Activated naive CD4-positive, alpha-beta T cell treated with anti-CD3 and anti-CD28 coated beads, Interleukin-2, amount 10 ng/mL, durations not matched to agents 7 days and 5 days (primary cell): ENCODE data around the gene CNN2.

Source experiments
- CTCF ChIA-PET: fragments of 350-600 bp; sonication (Branson Sonifier 250); formaldehyde crosslinking; loops from one replicate; lab custom pipeline; 2021; ENCODE audit warnings: antibody characterized with exemption; lab: Charles Lee
- DNase-seq: peaks from one replicate; pipeline ENCODE4 v3.0.0-alpha.2; 2020
- H3K27ac Mint-ChIP-seq: one replicate; pipeline ENCODE4 v1.8.0; 2021; ENCODE audit warnings: mild to moderate bottlenecking, moderate library complexity, mixed read lengths
- H3K27me3 Mint-ChIP-seq: one replicate; pipeline ENCODE4 v1.8.0; 2021; ENCODE audit warnings: mild to moderate bottlenecking, mixed read lengths
- H3K36me3 Mint-ChIP-seq: one replicate; pipeline ENCODE4 v1.8.0; 2021; ENCODE audit warnings: mixed read lengths
- H3K4me1 Mint-ChIP-seq: one replicate; pipeline ENCODE4 v1.8.0; 2021; ENCODE audit warnings: mixed read lengths
- H3K4me3 Mint-ChIP-seq: one replicate; pipeline ENCODE4 v1.8.0; 2021; ENCODE audit warnings: mild to moderate bottlenecking, moderate library complexity, mixed read lengths
- H3K9me3 Mint-ChIP-seq: one replicate; pipeline ENCODE4 v1.8.0; 2021; ENCODE audit warnings: mixed read lengths

CNN2 gene

DNA sequence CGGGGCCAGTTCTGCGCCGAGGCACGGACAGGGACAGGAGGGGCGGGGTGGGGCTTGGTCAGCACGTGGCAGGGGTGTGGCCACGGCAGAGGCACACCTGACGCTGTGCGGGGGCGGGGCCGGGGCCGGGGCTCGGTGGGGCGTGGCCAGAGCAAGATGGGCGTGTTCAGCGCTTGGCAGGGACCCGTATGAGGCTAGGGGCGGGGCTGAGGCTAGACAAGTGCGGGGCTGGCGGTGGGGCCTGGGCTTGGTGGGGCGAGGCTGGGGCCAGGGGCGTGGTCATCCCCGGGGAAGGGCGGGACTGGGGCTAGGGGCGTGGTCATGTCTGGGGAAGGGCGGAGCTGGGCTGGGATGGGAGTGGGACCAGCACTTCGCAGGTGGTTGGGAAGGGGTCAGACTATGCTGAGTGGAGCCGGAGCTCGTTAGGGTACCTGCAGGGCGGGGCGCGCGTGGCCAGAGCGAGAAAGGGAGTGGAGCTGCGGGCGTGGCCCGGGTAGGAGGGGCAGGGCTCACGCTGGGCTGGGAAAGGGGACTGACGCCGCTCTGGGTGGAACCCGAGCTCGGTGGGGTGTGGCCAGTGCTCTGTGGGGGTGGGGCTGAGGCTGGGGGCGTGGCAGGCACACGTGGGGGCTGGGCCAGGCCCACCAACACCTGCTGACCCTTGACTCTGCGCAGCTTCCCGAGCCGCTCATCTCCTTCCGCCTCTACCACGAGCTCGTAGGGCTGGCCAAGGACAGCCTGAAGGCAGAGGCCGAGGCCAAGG is 55.9 kb downstream of the CNN2 start:
- Mint-ChIP-seq H3K36me3 (peaks cover 54% of the 10 kb centered on the region), H3K27ac (peak overlapping the region; percentile 81), H3K9me3 (no peaks in the 10 kb centered on the region), H3K4me1 (peaks cover 62% of the 10 kb centered on the region), H3K4me3 (peak overlapping the region; percentile 33), H3K27me3 (peaks cover 3% of the 10 kb centered on the region)
- peak; percentile 95 for DNase-seq
- CTCF ChIA-PET = interaction anchor here (0.8 to 1.3 kb wide), 2 partner anchors 15 to 31 kb away, joined by 3 read pairs; no protein-coding TSS in a partner anchor

DNA sequence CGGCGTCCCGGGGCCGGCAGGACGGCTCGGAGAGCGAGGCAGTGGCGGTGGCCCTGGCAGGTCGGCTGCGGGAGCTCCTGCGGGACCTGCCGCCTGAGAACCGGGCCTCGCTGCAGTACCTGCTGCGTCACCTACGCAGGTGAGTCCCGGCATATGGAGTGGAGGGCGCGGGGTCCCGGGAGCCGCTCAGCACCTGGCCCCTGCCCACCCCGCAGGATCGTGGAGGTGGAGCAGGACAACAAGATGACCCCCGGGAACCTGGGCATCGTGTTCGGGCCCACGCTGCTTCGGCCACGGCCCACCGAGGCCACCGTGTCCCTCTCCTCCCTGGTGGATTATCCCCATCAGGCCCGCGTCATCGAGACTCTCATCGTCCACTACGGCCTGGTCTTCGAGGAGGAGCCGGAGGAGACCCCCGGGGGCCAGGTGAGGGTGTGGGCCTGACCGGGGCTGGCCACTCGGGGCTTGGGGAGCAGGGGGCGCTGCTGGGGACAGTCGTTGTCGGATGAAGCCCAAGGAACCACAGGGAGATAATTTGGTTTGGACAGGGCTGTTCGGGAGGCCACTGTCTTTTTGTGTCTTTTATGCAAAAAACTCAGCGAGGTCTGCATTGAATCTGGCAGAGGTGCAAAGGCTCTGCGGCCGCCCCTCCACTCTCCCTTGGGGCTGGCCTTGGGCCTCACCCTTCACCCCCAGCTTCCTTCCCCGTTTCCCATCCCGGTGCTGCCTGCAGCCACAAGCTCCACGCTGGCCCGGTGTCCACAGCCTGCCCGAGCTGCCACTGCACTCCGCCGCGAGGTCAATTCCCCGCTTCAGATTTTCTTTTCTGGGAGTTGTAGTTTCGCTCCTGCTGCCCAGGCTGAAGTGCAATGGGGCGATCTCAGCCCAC is 56.8 kb downstream of the CNN2 start:
- peaks cover 53% of the 10 kb centered on the region for H3K36me3 Mint-ChIP-seq
- DNase-seq = no peak
- peak overlapping the region; percentile 42 for H3K27ac Mint-ChIP-seq
- CTCF ChIA-PET = no interaction called here
- no peak overlapping the region for H3K4me3 Mint-ChIP-seq
- peaks cover 3% of the 10 kb centered on the region for H3K27me3 Mint-ChIP-seq
- H3K9me3 Mint-ChIP-seq = no peaks in the 10 kb centered on the region
- peaks cover 70% of the 10 kb centered on the region for H3K4me1 Mint-ChIP-seq

DNA sequence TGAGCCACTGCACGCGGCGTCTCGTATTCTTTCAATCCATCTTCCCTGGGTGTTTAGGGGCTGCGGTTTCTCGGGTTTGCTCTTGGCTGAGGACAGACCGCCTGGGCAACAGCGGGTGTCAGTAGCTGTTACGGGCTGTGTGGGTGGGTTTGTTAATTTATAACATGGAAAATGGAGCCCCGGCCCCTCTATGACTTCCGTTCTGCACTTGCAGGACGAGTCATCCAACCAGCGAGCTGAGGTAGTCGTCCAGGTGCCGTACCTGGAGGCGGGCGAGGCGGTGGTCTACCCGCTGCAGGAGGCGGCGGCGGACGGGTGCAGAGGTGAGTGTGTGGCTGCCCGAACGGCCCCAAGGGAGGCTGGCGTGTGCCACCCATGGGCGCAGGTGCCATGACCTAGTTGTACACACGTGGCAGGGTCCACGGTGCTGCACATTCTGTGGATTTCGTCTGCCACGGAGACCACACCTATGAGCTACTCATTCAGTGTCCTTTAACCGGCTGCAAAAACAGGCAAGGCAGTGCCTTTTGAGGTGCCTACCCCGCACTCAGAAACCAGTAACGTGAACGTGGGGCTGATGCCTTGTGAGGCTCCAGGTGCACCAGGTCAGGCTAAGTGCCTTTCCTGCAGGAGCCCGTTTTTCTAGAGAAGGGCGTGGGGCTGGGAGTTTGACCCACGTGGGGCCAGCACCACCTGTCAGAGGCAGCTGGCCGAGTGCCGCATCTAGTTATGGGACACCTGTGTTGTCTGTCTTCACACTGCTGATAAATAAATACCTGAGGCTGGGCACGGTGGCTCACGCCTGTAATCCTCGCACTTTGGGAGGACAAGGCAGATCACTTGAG is 57.8 kb downstream of the CNN2 start:
- Mint-ChIP-seq H3K4me3 (peak overlapping the region; percentile 10), H3K9me3 (no peaks in the 10 kb centered on the region), H3K27me3 (peaks cover 8% of the 10 kb centered on the region), H3K27ac (peak overlapping the region; percentile 84), H3K36me3 (peaks cover 55% of the 10 kb centered on the region), H3K4me1 (peaks cover 79% of the 10 kb centered on the region)
- no peak for DNase-seq
- CTCF ChIA-PET = interaction anchor here (0.9 to 1.0 kb wide), 2 partner anchors 10 to 17 kb away, joined by 3 read pairs; partner anchors contain the start of gene ARHGAP45

DNA sequence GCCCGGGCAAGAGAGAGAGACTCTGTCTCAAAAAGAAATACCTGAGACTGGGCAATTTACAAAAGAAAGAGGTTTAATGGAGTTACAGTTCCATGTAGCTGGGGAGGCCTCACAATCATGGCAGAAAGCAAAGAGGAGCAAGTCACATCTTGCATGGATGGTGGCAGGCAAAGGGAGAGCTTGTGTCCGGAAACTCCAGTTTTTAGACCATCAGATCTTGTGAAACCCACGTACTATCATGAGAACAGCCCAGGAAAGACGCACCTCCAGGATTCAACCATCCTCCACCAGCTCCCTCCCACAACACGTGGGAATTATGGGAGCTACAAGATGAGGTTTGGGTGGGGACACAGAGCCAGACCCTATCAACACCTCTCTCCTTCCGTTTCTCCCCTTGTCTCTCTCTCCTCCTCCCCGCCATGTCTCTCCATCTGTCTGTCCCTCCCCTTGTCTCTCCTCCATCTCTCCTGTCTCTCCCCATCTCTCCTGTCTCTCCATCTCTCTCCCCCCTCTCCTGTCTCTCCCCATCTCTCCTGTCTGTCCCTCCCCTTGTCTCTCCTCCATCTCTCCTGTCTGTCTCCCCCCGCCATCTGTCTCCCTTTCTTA is 58.7 kb downstream of the CNN2 start:
- H3K9me3 Mint-ChIP-seq = no peaks in the 10 kb centered on the region
- H3K4me1 Mint-ChIP-seq = peaks cover 72% of the 10 kb centered on the region
- H3K27ac Mint-ChIP-seq = peak overlapping the region; percentile 84
- peaks cover 46% of the 10 kb centered on the region for H3K36me3 Mint-ChIP-seq
- peaks cover 5% of the 10 kb centered on the region for H3K27me3 Mint-ChIP-seq
- DNase-seq = no peak
- peak overlapping the region; percentile 26 for H3K4me3 Mint-ChIP-seq
- CTCF ChIA-PET = interaction anchor here (1.0 kb wide), 1 partner anchor 18 kb away, joined by 3 read pairs; the partner anchor contains the start of gene ARHGAP45

DNA sequence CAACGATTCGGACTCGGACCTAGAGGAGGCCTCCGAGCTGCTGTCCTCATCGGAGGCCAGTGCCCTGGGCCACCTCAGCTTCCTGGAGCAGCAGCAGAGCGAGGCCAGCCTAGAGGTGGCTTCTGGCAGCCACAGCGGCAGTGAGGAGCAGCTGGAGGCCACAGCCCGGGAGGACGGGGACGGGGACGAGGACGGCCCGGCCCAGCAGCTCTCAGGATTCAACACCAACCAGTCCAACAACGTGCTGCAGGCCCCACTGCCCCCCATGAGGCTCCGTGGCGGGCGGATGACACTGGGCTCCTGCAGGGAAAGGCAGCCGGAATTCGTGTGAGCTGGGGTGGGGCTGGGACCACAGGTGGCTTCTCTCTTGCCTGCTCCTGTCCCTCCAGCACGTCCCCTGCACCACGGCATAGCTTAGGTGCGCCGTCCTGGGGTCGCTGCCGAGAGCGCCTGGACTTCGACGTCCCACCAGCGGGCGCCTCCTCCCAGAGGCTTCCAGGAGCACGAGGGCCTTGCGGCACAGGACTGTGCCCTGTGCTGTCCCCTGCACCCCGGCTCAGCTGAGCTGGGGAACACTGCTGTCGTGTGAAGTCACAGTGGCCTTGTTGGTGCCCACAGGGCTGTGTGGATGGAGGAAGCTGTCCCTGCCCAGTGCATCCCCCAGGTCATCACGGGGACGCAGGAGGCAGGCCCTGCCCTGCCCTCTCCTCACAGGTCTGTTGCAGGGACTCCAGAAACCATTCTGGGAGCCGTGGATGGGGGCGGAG is 59.5 kb downstream of the CNN2 start:
- Mint-ChIP-seq H3K36me3 (peaks cover 43% of the 10 kb centered on the region), H3K9me3 (no peaks in the 10 kb centered on the region), H3K4me3 (peak overlapping the region; percentile 26), H3K27ac (peak overlapping the region; percentile 84), H3K27me3 (peaks cover 5% of the 10 kb centered on the region), H3K4me1 (peaks cover 69% of the 10 kb centered on the region)
- CTCF ChIA-PET = interaction anchor here (0.6 to 1.6 kb wide), 3 partner anchors 9 to 181 kb away, joined by 3 to 4 read pairs (median 3); no protein-coding TSS in a partner anchor
- DNase-seq = no peak

DNA sequence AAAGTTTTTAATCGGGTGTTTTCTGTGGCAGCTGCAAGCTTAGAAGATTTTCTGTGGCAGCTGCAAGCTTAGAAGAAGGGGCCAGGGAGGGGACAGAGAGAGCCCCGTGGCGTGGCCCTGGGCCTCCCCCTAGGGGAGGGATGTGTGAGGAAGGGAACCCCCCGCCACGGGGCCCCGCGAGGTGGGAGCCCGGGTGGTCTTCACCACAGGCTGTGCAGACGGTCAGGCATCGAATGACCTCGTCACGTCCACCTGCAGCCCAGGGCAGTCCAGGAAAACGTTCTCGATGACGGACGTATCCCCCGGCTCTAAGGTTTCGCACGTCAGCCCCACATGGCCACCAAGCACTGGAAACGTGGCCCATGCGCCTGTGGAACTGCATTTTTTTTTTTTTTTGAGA is 60.2 kb downstream of the CNN2 start:
- no peak overlapping the region for H3K4me3 Mint-ChIP-seq
- peaks cover 5% of the 10 kb centered on the region for H3K27me3 Mint-ChIP-seq
- peak overlapping the region; percentile 78 for H3K27ac Mint-ChIP-seq
- CTCF ChIA-PET = interaction anchor here (0.6 to 1.6 kb wide), 4 partner anchors 10 to 180 kb away, joined by 3 to 4 read pairs (median 4); no protein-coding TSS in a partner anchor
- no peak for DNase-seq
- H3K36me3 Mint-ChIP-seq = peaks cover 39% of the 10 kb centered on the region
- no peaks in the 10 kb centered on the region for H3K9me3 Mint-ChIP-seq
- H3K4me1 Mint-ChIP-seq = peaks cover 64% of the 10 kb centered on the region

DNA sequence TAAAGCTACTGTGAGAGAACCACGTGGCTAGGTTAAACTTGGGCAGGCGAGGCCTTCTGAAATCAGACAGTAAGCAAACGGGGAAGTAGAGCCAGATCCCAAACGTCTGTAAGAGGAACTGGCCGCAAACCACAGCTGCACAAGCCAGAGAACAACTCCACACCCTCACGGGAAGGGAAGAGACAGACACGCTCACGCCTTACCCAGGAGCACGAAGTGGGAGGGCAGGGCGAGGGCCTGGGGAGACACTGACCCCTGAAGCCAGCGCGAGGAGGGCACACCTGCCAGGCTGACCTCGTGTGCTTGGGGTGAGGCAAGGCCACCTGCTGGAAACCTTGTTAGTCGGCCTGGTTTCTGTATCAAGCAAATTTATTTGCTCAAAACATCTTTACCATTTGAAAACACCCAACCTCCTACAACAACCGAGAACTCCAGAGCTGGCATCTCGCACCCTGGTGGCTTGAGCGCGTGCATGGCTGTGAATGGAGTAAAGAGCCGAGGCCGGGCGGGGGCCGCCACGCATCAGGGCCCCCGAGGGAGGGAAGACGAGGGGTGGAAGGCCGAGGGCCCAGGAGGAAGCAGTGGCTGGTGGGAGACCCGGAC is 61.5 kb downstream of the CNN2 start:
- peak overlapping the region; percentile 49 for H3K4me3 Mint-ChIP-seq
- H3K9me3 Mint-ChIP-seq = no peaks in the 10 kb centered on the region
- peaks cover 5% of the 10 kb centered on the region for H3K27me3 Mint-ChIP-seq
- peaks cover 55% of the 10 kb centered on the region for H3K4me1 Mint-ChIP-seq
- peak overlapping the region; percentile 88 for H3K27ac Mint-ChIP-seq
- CTCF ChIA-PET = interaction anchor here (0.8 to 1.2 kb wide), 3 partner anchors 15 to 30 kb away, joined by 3 to 5 read pairs (median 3); no protein-coding TSS in a partner anchor
- peaks cover 34% of the 10 kb centered on the region for H3K36me3 Mint-ChIP-seq
- DNase-seq = peak; percentile 70

DNA sequence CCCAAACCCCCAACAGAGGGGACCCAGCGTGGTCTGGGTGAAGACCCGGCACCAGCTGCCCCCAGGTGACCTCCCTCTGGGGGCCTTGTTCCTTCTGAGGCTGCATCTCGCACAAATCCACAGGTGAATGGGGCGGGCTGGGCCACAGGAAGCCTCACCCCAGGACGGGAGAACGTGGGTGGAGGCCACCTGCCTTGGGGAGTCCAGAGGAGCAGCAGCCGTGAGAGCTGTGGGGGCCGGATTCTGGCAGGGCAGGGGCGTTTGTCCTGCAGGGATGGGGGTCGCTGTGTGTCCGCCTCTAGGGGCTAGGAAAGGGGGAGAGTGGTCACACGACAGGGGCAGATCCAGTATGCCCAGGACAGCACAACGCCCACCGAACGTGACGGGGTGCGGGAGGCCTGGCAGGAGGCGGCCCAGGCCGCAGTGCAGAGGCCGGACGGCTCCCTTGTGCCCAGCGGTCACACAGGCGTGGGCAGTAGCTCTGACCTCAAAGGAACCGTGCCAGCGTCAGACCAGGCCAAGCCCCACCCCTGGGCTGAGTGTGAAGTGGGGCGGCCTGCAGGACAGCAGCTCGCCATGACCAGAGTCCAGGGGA is 62.1 kb downstream of the CNN2 start:
- Mint-ChIP-seq H3K9me3 (no peaks in the 10 kb centered on the region), H3K4me1 (peaks cover 57% of the 10 kb centered on the region), H3K36me3 (peaks cover 35% of the 10 kb centered on the region), H3K27ac (peak overlapping the region; percentile 88), H3K27me3 (peaks cover 5% of the 10 kb centered on the region), H3K4me3 (peak overlapping the region; percentile 49)
- peak; percentile 58 for DNase-seq
- CTCF ChIA-PET = interaction anchor here (0.6 to 1.8 kb wide), 3 partner anchors 10 to 60 kb away, joined by 3 to 5 read pairs (median 4); no protein-coding TSS in a partner anchor
